ENCODE data around the gene CIBAR2.

DNA sequence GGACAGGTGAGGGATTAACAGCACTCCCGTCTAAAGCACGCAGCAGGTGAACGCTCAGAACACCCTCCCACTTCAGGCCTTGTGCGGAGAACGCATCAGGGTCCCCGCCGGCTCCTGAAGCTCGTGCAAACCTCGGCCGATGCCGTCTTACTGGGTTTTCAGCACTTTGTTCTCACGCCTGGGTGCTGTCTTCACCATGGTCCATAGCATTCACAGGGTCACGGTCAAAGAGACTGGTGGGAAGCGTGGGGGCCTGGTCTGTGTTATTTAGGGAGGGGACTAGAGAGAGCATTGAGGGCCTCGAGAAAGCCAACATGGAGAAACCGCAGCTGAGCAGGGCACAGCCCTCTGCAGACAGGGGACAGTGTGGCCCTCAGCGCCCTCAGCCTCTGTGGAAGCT is 26.6 kb downstream of the CIBAR2 start:
- no peak for TF ChIP-seq REST (IDR thresholded peaks at IDR 0.05; ENCODE audit: insufficient read depth in 1 of 2, low read depth in 2 of 2, low read length in 2 of 2)
- TF ChIP-seq POLR2AphosphoS5 (IDR thresholded peaks at IDR 0.05; ENCODE audit: low read depth, low read length) = no peak
- no peak for TF ChIP-seq FOXP2 (optimal IDR thresholded peaks at IDR 0.05; ENCODE audit: borderline replicate concordance, extremely low read depth, extremely low read length, insufficient read depth)
- TF ChIP-seq SIN3A (IDR thresholded peaks at IDR 0.05; ENCODE audit: borderline replicate concordance, insufficient read depth, low read length) = no peak
- TF ChIP-seq TAF1 (IDR thresholded peaks at IDR 0.05; ENCODE audit: borderline replicate concordance, insufficient read depth, low read length) = no peak
